GM18867 (cell line): ENCODE measurements around the gene IL20RA.

Source experiments
- ATAC-seq: cut with Tn5 transposase; IDR thresholded peaks from one replicate; pipeline ENCODE4 v1.9.1; 2021; ENCODE audit warnings: mild to moderate bottlenecking, moderate library complexity; ENCODE audit not compliant: unreplicated experiment

The IL20RA gene

GRCh38 chr6:137046871-137047412, 2.2 kb upstream of the IL20RA start:
- ATAC-seq = no peak

GRCh38 chr6:137045222-137045789, 541 bp upstream of the IL20RA start:
- no peak for ATAC-seq

- ATAC-seq = peak; percentile 41
These were observed 927 bp downstream of the IL20RA start for GRCh38 chr6:137043710-137044365.

- ATAC-seq = no peak
These were observed 4.4 kb downstream of the IL20RA start for GRCh38 chr6:137040393-137040792.

- ATAC-seq = no peak
These were observed 5.8 kb downstream of the IL20RA start for GRCh38 chr6:137039010-137039409.

- no peak for ATAC-seq
These were observed 8.0 kb downstream of the IL20RA start for GRCh38 chr6:137036566-137037300.

- ATAC-seq = peak; percentile 97
These were observed 10.9 kb downstream of the IL20RA start for GRCh38 chr6:137033828-137034227.

GRCh38 chr6:137031122-137031521, 13.6 kb downstream of the IL20RA start:
- no peak for ATAC-seq

- ATAC-seq = no peak
These were observed 15.9 kb downstream of the IL20RA start for GRCh38 chr6:137028912-137029311.

GRCh38 chr6:137025786-137026730, 18.7 kb downstream of the IL20RA start:
- ATAC-seq = peak; percentile 68

- no peak for ATAC-seq
These were observed 20.4 kb downstream of the IL20RA start for GRCh38 chr6:137024237-137024990.

GRCh38 chr6:137020776-137021175, 24.0 kb downstream of the IL20RA start:
- no peak for ATAC-seq

- no peak for ATAC-seq
These were observed 25.1 kb downstream of the IL20RA start for GRCh38 chr6:137019476-137020272.

- ATAC-seq = no peak
These were observed 27.7 kb downstream of the IL20RA start for GRCh38 chr6:137017081-137017480.

- ATAC-seq = no peak
These were observed 28.4 kb downstream of the IL20RA start for GRCh38 chr6:137016356-137016755.

GRCh38 chr6:137015943-137016342, 28.8 kb downstream of the IL20RA start:
- ATAC-seq = no peak

- ATAC-seq = no peak
These were observed 30.8 kb downstream of the IL20RA start for GRCh38 chr6:137013738-137014602.

- ATAC-seq = no peak
These were observed 31.7 kb downstream of the IL20RA start for GRCh38 chr6:137013031-137013430.
